Measurements from ENCODE around the gene CFAP298. TPM values are rescaled to one million over a fixed set of nuclear protein-coding genes. Genes with fewer than 3 reads are reported as not detected.

The CFAP298 gene
- total RNA-seq, 1 experiment from 2014 or later, result 35.5 TPM

DNA sequence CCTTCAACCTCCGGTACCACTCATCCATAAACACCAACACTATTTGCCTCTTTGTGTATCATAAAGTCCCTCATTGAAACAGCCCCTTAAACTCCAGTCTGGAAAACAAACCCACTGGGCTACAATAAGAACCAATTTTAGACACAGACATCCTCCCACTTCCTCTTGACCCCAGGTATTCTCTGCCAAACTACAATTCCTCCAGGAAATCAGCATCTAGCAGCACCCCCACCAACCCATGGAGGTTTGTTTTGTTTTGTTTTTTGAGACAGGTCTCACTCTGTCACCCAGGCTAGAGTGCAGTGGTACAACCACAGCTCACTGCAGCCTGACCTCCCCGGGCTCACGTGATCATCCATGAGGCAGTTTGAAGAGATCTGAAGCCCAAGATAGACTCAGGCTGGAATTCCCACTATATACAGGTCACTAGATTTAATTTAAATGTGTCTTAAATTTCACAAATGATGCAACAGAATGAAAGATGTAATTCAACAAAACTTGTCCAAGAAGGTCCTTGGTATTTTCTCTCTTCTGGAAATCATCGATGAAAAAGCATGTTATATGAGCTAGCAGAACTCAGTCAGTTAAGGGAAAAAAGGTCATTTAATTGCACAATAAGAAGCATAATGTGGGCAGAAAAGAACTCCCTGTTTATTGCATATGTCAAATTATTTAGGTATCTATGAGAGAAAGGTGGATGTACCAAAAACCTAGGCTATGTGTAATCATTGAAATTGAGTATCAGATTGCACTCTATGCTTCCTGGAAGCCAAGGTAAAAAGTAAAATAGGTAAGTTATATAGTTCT, 57.1 kb downstream of the CFAP298 start:
- Histone ChIP-seq H3K79me2 (ENCODE audit: low read depth) (no peaks in the 10 kb centered on the region), H3K4me3 (no peak overlapping the region), H3F3A (ENCODE audit: insufficient read depth, low read depth) (no peaks in the 10 kb centered on the region), H3K9me3 (ENCODE audit: insufficient read depth, low read depth) (no peaks in the 10 kb centered on the region), H2AFZ (no peak overlapping the region), H3K9me2 (ENCODE audit: insufficient read depth) (no peaks in the 10 kb centered on the region), H3K27ac (no peak overlapping the region), H3K36me3 (ENCODE audit: low read depth) (no peaks in the 10 kb centered on the region), H4K20me1 (ENCODE audit: insufficient read depth) (no peaks in the 10 kb centered on the region), H3K4me1 (replicated peaks; ENCODE audit: insufficient read depth) (no peaks in the 10 kb centered on the region), H3K4me2 (no peak overlapping the region), H3K27me3 (ENCODE audit: insufficient read depth, low read depth) (no peaks in the 10 kb centered on the region)
- intact Hi-C loops (cut with micrococcal nuclease; ENCODE audit: unreplicated experiment), result no loop called here
- BruUV-seq (replicated peaks), result no TSS peak
- no peak for TF ChIP-seq EZH2 (IDR thresholded peaks at IDR 0.05; ENCODE audit: low read depth)
- no peak for TF ChIP-seq CTCF (conservative IDR thresholded peaks at IDR 0.05)
- ChIA-PET POLR2A (ENCODE audit: unreplicated experiment) (no interaction called here), CTCF (no interaction called here)
- no peak for DNase-seq

- H3K27me3 ChIP-seq (ENCODE audit: insufficient read depth, low read depth), result no peaks in the 10 kb centered on the region
- intact Hi-C loops (cut with micrococcal nuclease; ENCODE audit: unreplicated experiment), result no loop called here
- ChIA-PET CTCF (no interaction called here), POLR2A (ENCODE audit: unreplicated experiment) (no interaction called here)
- no peak overlapping the region for H3K27ac ChIP-seq
- H3K36me3 ChIP-seq (ENCODE audit: low read depth), result no peaks in the 10 kb centered on the region
- no peak overlapping the region for H2AFZ ChIP-seq
- TF ChIP-seq CTCF (conservative IDR thresholded peaks at IDR 0.05), result no peak
- TF ChIP-seq EZH2 (IDR thresholded peaks at IDR 0.05; ENCODE audit: low read depth), result no peak
- no peaks in the 10 kb centered on the region for H3K4me1 ChIP-seq (replicated peaks; ENCODE audit: insufficient read depth)
- H3K4me2 ChIP-seq, result no peak overlapping the region
- no peaks in the 10 kb centered on the region for H3F3A ChIP-seq (ENCODE audit: insufficient read depth, low read depth)
- H4K20me1 ChIP-seq (ENCODE audit: insufficient read depth), result no peaks in the 10 kb centered on the region
- no peaks in the 10 kb centered on the region for H3K9me2 ChIP-seq (ENCODE audit: insufficient read depth)
- H3K79me2 ChIP-seq (ENCODE audit: low read depth), result no peaks in the 10 kb centered on the region
- BruUV-seq (replicated peaks), result no TSS peak
- DNase-seq, result no peak
- no peak overlapping the region for H3K4me3 ChIP-seq
- no peaks in the 10 kb centered on the region for H3K9me3 ChIP-seq (ENCODE audit: insufficient read depth, low read depth)
Observed at GRCh38 chr21:32549886-32550285, 62.3 kb downstream of the CFAP298 start.

GRCh38 chr21:32549440-32549839, 62.7 kb downstream of the CFAP298 start:
- Histone ChIP-seq H3K27ac (no peak overlapping the region), H3K4me1 (replicated peaks; ENCODE audit: insufficient read depth) (no peaks in the 10 kb centered on the region), H3K4me3 (no peak overlapping the region), H3F3A (ENCODE audit: insufficient read depth, low read depth) (no peaks in the 10 kb centered on the region), H3K27me3 (ENCODE audit: insufficient read depth, low read depth) (no peaks in the 10 kb centered on the region), H3K4me2 (no peak overlapping the region), H4K20me1 (ENCODE audit: insufficient read depth) (no peaks in the 10 kb centered on the region), H2AFZ (no peak overlapping the region), H3K9me3 (ENCODE audit: insufficient read depth, low read depth) (no peaks in the 10 kb centered on the region), H3K36me3 (ENCODE audit: low read depth) (no peaks in the 10 kb centered on the region), H3K9me2 (ENCODE audit: insufficient read depth) (no peaks in the 10 kb centered on the region), H3K79me2 (ENCODE audit: low read depth) (no peaks in the 10 kb centered on the region)
- POLR2A ChIA-PET (ENCODE audit: unreplicated experiment), result no interaction called here
- intact Hi-C loops (cut with micrococcal nuclease; ENCODE audit: unreplicated experiment), result no loop called here
- CTCF ChIA-PET, result no interaction called here
- BruUV-seq (replicated peaks), result no TSS peak
- TF ChIP-seq CTCF (conservative IDR thresholded peaks at IDR 0.05), result no peak
- no peak for TF ChIP-seq EZH2 (IDR thresholded peaks at IDR 0.05; ENCODE audit: low read depth)
- DNase-seq, result no peak

Other genes with a start within 250 kb of the CFAP298 start
- 11.0 TPM in 2 replicates for gene URB1, start 219.4 kb downstream of the CFAP298 start, total RNA-seq (2021)
- gene EVA1C, start 199.7 kb downstream of the CFAP298 start, total RNA-seq (2021), result 3.0 and 3.1 TPM in 2 replicates
- gene TCP10L, start 26.9 kb downstream of the CFAP298 start, total RNA-seq (2021), result 0.68 TPM in 1 of 2 replicates, not detected in the other
- 3.3 and 4.8 TPM in 2 replicates for gene SYNJ1, start 115.6 kb upstream of the CFAP298 start, total RNA-seq (2021)
- 25.6 and 29.8 TPM in 2 replicates for gene PAXBP1, start 159.4 kb upstream of the CFAP298 start, total RNA-seq (2021)